Stimulated activated CD8-positive, alpha-beta memory T cell treated with anti-CD3 and anti-CD28 coated beads, Interleukin-7, amount 100 ng/mL, for 1 hour (primary cell): Measurements from ENCODE around the gene SIK3.
"Not testable (repeated sequence)": the region's sequence is repeated elsewhere in the genome, so short reads cannot be mapped to it uniquely, and the experiment has no call there.

Experiments
- DNase-seq, 2 donors: peaks; one replicate each; pipeline ENCODE4 v3.0.0-alpha.2; 2020; ENCODE audit warnings: low read depth in 2 of 2

SIK3 gene

GRCh38 chr11:117076941-117077691, 21.1 kb downstream of the SIK3 start:
- DNase-seq = no peak

DNA sequence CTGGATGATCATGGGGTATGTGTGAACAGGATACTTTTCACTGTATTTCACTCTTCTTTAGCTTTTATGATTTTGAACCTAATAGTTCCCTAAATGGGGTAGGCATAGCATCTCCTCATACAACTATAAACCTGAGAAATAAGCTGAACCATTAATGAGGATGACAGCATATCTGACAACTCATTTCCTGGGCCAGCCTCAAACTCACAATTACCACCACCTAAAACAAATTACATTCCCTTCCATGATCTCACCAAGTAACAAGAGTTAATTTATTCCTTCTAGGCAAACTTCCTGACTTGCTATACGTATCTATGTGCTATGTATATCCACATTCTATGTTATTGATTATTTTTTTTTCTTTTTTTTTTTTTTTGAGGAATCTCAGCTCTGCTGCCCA, 23.0 kb downstream of the SIK3 start:
- no peak for DNase-seq

DNA sequence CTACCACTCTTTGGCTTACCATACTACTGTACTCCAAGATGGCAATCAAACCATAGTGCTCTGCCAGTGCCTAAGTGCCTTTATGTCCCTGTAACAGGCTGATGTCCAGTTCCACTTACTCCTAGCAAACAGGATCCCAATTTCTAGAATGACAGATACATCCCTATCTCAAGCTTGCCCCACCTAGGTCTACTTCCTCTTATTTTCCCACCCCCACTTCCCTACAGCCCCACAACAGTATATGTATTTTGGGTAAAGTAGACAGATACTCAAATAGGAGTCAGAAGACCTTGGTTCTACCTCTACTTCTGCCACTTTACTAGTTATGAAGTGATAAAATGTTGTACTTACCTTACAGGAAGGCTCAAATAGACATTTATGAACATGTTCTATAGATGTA, 24.1 kb downstream of the SIK3 start:
- no peak for DNase-seq

DNA sequence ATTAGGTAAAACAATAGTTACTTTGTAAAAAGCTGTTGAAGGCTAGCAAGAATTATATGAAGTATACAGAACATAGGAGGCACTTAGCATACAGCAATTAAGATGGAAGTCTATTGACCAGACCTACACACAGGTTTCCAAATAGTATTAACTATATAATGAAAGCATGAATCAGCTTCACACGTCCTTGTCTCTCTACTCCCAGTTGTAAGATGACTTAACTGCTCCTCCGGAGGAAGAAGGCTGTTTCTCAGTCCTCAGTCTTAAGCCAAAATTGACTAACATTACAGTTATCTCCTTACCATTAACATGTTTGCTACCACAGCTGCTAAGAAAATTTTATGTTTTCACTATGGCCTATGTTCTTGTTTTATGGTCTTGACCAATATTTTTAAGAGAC, 24.7 kb downstream of the SIK3 start:
- DNase-seq = no peak

- DNase-seq = no peak
Observed at GRCh38 chr11:117072517-117073461, 25.4 kb downstream of the SIK3 start.

DNA sequence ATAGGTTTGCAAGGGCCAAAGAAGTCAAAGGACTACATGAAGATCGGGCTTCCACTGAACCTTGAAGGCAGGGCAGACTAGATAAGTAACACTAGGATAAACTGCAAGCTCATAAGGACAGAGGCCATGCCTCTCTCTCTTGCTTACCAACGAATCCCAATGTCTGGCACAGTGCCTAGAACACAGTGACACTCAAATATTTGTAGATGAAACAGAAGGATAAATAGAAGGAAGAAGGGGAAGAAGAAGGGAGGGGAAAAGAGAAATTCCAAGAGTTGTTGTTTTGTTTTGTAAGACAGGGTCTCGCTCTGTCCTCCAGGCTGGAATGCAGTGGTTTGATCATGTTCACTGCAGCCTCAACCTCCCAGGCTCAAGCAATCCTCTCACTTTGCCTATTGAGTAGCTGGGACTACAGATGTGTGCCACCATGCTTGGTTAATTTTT, 26.9 kb downstream of the SIK3 start:
- DNase-seq = no peak

- no peak for DNase-seq
Observed at GRCh38 chr11:117070016-117070415, 28.2 kb downstream of the SIK3 start.

- no peak for DNase-seq
Observed at GRCh38 chr11:117068303-117068860, 29.8 kb downstream of the SIK3 start.

DNA sequence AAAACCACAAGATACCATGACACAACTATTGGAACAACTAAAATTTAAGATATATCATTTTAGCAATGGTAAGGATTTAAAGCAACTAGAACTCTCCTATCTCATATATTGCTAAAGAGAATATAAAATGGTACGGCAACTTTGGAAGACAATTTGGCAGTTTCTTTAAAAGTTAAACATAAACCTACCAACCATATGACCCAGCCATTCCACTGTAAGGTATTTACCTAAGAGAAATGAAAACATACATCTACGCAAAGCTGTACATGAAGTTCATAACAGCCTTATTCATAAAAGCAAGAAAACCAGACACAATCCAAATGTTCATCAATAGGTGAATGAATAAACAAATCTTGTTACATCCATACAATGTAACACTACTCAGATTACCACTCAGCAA, 31.3 kb downstream of the SIK3 start:
- DNase-seq = no peak

- DNase-seq = no peak
Observed at GRCh38 chr11:117064275-117064674, 34.0 kb downstream of the SIK3 start.

DNA sequence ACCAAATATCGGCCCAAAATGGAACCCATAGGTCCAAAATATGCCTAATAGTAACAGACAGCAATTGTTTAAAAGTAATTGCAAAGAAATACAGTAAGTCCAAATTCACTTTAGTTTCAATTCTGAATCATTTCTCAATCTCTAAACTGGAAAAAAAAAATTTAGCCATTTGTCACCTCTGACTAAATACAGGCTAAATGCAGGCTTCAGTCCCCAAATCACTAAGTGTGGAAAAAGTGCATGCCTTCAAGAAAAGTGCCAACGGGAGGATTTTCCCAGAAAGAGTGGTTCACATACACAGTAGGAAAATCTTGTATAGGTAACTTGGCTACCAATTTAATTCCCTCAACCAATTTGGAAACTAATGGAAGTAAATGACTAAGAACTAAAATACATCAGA, 35.7 kb downstream of the SIK3 start:
- DNase-seq = no peak

- DNase-seq = no peak
Observed at GRCh38 chr11:117061256-117061655, 37.0 kb downstream of the SIK3 start.

DNA sequence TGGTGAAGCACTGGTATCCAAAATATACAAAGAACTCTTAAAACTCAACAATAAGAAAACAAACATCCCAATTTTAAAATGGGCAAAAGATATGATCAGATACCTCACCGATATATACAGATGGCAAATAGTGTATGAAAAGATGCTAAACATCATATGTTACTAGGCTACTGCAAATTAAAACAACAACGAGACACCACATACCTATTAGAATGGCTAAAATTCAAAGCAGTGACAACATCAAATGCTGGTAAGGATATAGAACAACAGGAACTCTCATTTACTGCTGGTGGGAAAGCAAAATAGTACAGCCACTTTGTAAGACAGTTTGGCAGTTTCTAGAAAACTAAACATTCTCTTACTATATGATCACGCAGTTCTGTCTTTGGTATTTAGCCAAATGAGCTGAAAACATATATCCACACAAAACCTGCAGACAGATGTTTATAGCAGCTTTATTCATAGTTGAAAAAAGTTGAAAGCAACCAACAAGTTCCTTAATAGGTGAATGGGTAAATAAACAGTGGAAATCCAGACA, 38.5 kb downstream of the SIK3 start:
- DNase-seq = no peak

DNA sequence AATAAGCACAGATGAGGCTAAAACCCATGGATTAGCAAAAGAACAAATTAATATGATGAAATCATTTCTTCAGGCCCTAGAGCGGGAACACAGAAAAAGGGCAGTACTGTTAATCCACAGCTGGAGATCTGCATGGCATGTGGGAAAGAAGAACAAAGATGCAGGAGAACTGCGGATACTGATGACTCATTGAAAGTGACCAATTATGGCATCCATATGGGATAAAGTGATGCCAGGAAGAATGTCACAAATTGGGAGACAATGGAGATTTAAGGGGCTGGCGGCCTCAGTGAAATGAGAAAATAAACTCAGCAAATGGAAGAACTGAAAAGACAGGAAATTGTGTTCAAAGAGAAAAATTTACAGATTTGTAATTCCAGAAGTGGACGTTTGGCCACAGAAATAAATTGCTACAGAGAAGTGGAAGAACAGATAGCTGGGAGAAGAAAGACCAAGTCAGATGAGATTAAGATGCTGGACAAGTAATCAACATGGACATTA, 39.4 kb downstream of the SIK3 start:
- DNase-seq = no peak

DNA sequence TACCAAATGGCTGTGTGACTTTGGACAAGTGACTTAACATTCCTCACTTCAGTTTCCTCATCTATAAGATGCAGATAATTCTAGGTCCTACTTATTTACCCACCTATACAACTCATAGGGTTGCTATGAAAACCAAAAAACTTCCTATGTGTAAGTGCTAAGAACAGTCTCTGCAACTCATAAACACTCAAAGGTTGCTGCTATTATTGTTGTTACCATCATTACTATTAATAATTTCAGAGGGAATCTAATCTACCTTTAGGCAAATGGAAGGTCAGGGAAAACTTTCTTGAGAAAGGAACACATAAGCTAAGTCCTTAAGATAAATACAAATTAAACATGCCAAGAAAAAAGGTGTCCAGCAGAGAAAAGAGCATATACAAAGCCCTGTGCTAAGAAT, 40.5 kb downstream of the SIK3 start:
- no peak for DNase-seq

- DNase-seq = no peak
Observed at GRCh38 chr11:117057317-117057716, 40.9 kb downstream of the SIK3 start.

GRCh38 chr11:117055469-117055868, 42.8 kb downstream of the SIK3 start:
- no peak for DNase-seq

DNA sequence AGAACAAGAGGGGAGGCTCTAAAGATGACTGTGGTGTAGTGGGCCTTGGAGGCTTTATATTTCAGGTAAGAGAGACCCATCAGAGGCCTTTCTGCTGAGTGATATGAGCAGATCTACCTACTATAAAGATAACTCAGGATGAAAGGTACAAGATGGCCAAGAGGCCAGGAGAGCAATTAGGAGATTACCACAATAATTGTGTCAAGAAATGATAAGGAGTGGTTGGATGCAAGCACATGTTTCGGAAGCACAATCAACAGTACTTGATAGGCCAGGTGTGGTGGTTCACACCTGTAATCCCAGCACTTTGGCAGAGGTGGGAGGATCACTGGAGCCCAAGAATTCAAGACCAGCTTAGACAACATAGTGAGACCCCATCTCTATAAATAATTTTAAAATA, 43.8 kb downstream of the SIK3 start:
- DNase-seq = no peak

DNA sequence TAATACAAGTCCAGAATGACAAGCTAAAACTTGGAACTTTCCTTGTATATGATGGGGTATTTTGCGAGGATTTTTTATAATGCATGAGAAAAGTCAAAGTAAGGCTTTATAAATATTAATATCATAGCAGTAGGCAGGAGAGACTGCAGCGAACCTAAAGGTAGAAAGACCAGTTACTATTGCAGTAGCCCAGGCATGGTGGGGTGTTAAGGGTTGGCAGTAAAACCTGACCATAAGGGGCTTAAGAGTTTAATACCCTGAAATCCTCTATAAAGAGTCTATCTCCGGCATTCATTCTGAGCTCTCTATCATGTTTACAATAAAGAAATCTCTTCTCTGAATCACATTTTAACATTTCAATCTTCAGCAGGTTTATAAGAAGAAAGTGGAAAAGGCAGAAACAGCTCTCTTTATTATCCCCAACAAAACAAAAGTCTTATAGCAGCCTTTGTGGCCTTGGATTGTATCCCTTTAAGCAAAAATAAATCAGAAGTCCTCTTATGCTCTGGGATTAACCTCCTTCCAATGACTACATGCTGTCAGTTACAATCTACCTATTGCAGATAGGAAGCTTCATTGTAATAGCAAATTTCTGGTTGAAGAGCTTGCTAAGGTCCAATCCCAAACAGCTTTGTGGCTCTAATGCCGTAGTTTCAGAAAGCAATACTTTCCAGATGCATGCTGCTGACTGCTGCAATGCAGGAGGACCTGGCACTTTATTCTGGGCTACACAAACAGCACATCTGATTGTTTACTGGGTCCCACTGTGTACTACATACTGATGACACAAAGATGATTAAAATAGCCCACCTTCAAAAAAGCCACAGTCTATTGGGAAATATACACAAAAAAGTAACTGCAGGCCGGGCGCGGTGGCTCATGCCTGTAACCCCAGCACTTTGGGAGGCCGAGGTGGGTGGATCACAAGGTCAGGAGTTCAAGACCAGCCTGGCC, 45.8 kb downstream of the SIK3 start:
- DNase-seq = no peak

DNA sequence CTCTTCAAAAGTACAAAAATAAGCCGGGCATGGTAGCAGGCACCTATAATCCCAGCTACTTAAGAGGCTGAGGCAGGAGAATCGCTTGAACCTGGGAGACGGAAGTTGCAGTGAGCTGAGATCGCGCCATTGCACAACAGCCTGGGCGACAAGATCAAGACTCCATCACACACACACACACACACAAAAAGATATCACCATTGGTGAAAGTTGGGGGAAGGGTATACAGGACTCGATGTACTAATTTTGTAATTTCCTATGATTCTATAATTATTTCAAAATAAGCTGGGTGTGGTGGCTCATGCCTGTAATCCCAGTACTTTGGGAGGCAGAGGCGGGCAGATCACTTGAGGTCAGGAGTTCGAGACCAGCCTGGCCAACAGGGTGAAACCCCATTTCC, 48.1 kb downstream of the SIK3 start:
- not testable (repeated sequence) for DNase-seq

GRCh38 chr11:117046627-117047026, 51.6 kb downstream of the SIK3 start:
- DNase-seq = not testable (repeated sequence)
